ENCODE data around the gene DYNC2H1. TPM values are rescaled to one million over a fixed set of nuclear protein-coding genes. Genes with fewer than 3 reads are reported as not detected.

The DYNC2H1 gene
- total RNA-seq, 4 donors from 2014 or later = 37.8 to 43.1 (median 38.8) TPM

GRCh38 chr11:103210543-103210942 lies 101.3 kb downstream of the DYNC2H1 start:
- H3K4me1 ChIP-seq = no peaks in the 10 kb centered on the region
- no peak for TF ChIP-seq CTCF (IDR thresholded peaks at IDR 0.05)
- TF ChIP-seq POLR2A (IDR thresholded peaks at IDR 0.05) = no peak
- no peak for TF ChIP-seq EP300 (IDR thresholded peaks at IDR 0.05)
- 91 to 94% methylated on average over 1 of the region's 1 CpG for WGBS, 2 donors
- no peak for DNase-seq (ENCODE audit: low spot score in 2 of 2)
- no peaks in the 10 kb centered on the region for H3K9me3 ChIP-seq
- no peak overlapping the region for H3K4me3 ChIP-seq
- no peak overlapping the region for H3K27ac ChIP-seq
- no peaks in the 10 kb centered on the region for H3K27me3 ChIP-seq
- H3K36me3 ChIP-seq = peaks cover 0 to 44% (median 0%) of the 10 kb centered on the region in 3 donors

GRCh38 chr11:103215812-103216211 lies 106.6 kb downstream of the DYNC2H1 start:
- no peaks in the 10 kb centered on the region for H3K9me3 ChIP-seq
- no peaks in the 10 kb centered on the region for H3K27me3 ChIP-seq
- H3K4me1 ChIP-seq = no peaks in the 10 kb centered on the region
- H3K4me3 ChIP-seq = no peak overlapping the region
- H3K27ac ChIP-seq = no peak overlapping the region
- H3K36me3 ChIP-seq = peaks cover 0 to 33% (median 0%) of the 10 kb centered on the region in 3 donors
- 91 to 94% methylated on average over 1 of the region's 1 CpG for WGBS, 2 donors
- DNase-seq (ENCODE audit: low spot score in 2 of 2) = no peak
- TF ChIP-seq CTCF (IDR thresholded peaks at IDR 0.05) (no peak), EP300 (IDR thresholded peaks at IDR 0.05) (no peak), POLR2A (IDR thresholded peaks at IDR 0.05) (no peak)

- no peak overlapping the region for H3K4me3 ChIP-seq
- 81 to 94% methylated on average over 1 of the region's 1 CpG for WGBS, 2 donors
- TF ChIP-seq POLR2A (IDR thresholded peaks at IDR 0.05) (no peak), EP300 (IDR thresholded peaks at IDR 0.05) (no peak), CTCF (IDR thresholded peaks at IDR 0.05) (no peak)
These were observed 110.9 kb downstream of the DYNC2H1 start for GRCh38 chr11:103220133-103220532.

GRCh38 chr11:103222806-103223205 lies 113.6 kb downstream of the DYNC2H1 start:
- Histone ChIP-seq H3K36me3 (peaks cover 0 to 54% (median 0%) of the 10 kb centered on the region in 3 donors), H3K27me3 (no peaks in the 10 kb centered on the region), H3K4me1 (no peaks in the 10 kb centered on the region), H3K9me3 (no peaks in the 10 kb centered on the region), H3K27ac (no peak overlapping the region), H3K4me3 (no peak overlapping the region)
- DNase-seq (ENCODE audit: low spot score in 2 of 2) = no peak
- TF ChIP-seq CTCF (IDR thresholded peaks at IDR 0.05) (no peak), EP300 (IDR thresholded peaks at IDR 0.05) (no peak), POLR2A (IDR thresholded peaks at IDR 0.05) (no peak)
- 62 to 77% methylated on average over 3 of the region's 3 CpGs for WGBS, 2 donors

More at GRCh38 chr11:103220133-103220532, 110.9 kb downstream of the DYNC2H1 start:
- Histone ChIP-seq H3K4me1 (no peaks in the 10 kb centered on the region), H3K9me3 (no peaks in the 10 kb centered on the region), H3K36me3 (peaks cover 0 to 51% (median 0%) of the 10 kb centered on the region in 3 donors), H3K27me3 (no peaks in the 10 kb centered on the region), H3K27ac (no peak overlapping the region)
- no peak for DNase-seq (ENCODE audit: low spot score in 2 of 2)

GRCh38 chr11:103228807-103229206 lies 119.6 kb downstream of the DYNC2H1 start:
- Histone ChIP-seq H3K36me3 (peaks cover 0 to 43% (median 0%) of the 10 kb centered on the region in 3 donors), H3K4me3 (no peak overlapping the region), H3K4me1 (no peaks in the 10 kb centered on the region), H3K27me3 (no peaks in the 10 kb centered on the region), H3K9me3 (no peaks in the 10 kb centered on the region), H3K27ac (no peak overlapping the region)
- WGBS, 2 donors = 81 to 93% methylated on average over 2 of the region's 2 CpGs
- DNase-seq (ENCODE audit: low spot score in 2 of 2) = no peak
- no peak for TF ChIP-seq CTCF (IDR thresholded peaks at IDR 0.05)
- TF ChIP-seq POLR2A (IDR thresholded peaks at IDR 0.05) = no peak
